ENCODE results near the gene CCL14.
"Not testable (repeated sequence)": the region's sequence is repeated elsewhere in the genome, so short reads cannot be mapped to it uniquely, and the experiment has no call there.

CCL14 gene

GRCh38 chr17:35986643-35987042, at the start of gene CCL14:
TSS of gene CCL14 (minus strand) at chr17:35986729. CDS start at chr17:35986649, 80 bp downstream.
- DNase-seq, result no peak

- DNase-seq, result no peak
Measured at GRCh38 chr17:36036235-36036634, 49.7 kb upstream of the CCL14 start.

GRCh38 chr17:36034127-36034526, 47.6 kb upstream of the CCL14 start:
- DNase-seq, result no peak

- no peak for DNase-seq
Measured at GRCh38 chr17:36030956-36031355, 44.4 kb upstream of the CCL14 start.

GRCh38 chr17:36027761-36028160, 41.2 kb upstream of the CCL14 start:
- DNase-seq, result no peak

- DNase-seq, result no peak
Measured at GRCh38 chr17:36024106-36024869, 37.8 kb upstream of the CCL14 start.

- DNase-seq, result no peak
Measured at GRCh38 chr17:36019423-36019822, 32.9 kb upstream of the CCL14 start.

GRCh38 chr17:36017799-36018198, 31.3 kb upstream of the CCL14 start, which contains the start of gene CCL23:
TSS of gene CCL23 (minus strand) at chr17:36017972. CDS start at chr17:36017897, 75 bp downstream.
- DNase-seq, result no peak

- no peak for DNase-seq
Measured at GRCh38 chr17:36016555-36016954, 30.0 kb upstream of the CCL14 start.

- DNase-seq, result not testable (repeated sequence)
Measured at GRCh38 chr17:36015895-36016294, 29.4 kb upstream of the CCL14 start.

GRCh38 chr17:36014946-36015345, 28.4 kb upstream of the CCL14 start:
- DNase-seq, result no peak

GRCh38 chr17:36011201-36011600, 24.7 kb upstream of the CCL14 start:
- DNase-seq, result no peak

GRCh38 chr17:36008998-36009665, 22.6 kb upstream of the CCL14 start:
- no peak for DNase-seq

- DNase-seq, result no peak
Measured at GRCh38 chr17:36004594-36005108, 18.1 kb upstream of the CCL14 start.

- no peak for DNase-seq
Measured at GRCh38 chr17:36002631-36003030, 16.1 kb upstream of the CCL14 start.

GRCh38 chr17:36001862-36002603, 15.5 kb upstream of the CCL14 start:
- no peak for DNase-seq

- no peak for DNase-seq
Measured at GRCh38 chr17:36001110-36001771, 14.7 kb upstream of the CCL14 start, which contains the start of gene CCL15. TSS of gene CCL15 (minus strand) at chr17:36001553. CDS start at chr17:36001492, 61 bp downstream.

- DNase-seq, result no peak
Measured at GRCh38 chr17:36000732-36001109, 14.2 kb upstream of the CCL14 start.

GRCh38 chr17:35998756-35999155, 12.2 kb upstream of the CCL14 start:
- no peak for DNase-seq

GRCh38 chr17:35998018-35998545, 11.6 kb upstream of the CCL14 start:
- no peak for DNase-seq

GRCh38 chr17:35995346-35995745, 8.8 kb upstream of the CCL14 start:
- not testable (repeated sequence) for DNase-seq

- no peak for DNase-seq
Measured at GRCh38 chr17:35991075-35991474, 4.5 kb upstream of the CCL14 start.

All from DMS 273 treated with DMSO at 0.1 percent for 48 hours (cell line).